Measurements from ENCODE around the gene TEKT3.

The TEKT3 gene

DNA sequence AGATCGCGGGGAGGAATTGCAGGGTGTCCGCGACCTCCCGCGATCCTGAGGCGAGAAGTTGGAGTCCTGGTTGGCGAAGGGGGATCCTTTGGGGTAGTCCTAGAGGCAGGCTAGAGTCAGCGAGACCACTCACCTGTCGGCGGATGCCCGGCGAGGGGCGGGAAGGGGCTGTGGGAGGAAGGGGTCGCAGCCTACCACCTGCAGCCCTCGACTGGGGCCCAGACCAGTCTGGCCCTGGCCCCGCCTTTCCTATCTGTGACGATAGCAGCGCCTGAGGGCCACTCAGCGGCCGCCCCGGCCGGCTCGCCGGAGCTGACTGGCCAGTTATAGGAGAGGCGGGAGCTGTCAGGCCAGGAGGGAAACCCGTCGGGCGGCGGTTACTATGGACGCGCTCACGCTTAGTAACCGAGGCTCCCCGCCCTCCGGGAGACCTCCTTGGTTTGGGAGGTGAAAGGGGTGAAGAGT is at the start of gene TEKT3:
Gene TEKT3, minus strand, starts transcription at position 213 of the 465 bp plus-strand sequence. CDS start 10,012 bp downstream, outside the sequence.
- DNase-seq, result peak; percentile 5

DNA sequence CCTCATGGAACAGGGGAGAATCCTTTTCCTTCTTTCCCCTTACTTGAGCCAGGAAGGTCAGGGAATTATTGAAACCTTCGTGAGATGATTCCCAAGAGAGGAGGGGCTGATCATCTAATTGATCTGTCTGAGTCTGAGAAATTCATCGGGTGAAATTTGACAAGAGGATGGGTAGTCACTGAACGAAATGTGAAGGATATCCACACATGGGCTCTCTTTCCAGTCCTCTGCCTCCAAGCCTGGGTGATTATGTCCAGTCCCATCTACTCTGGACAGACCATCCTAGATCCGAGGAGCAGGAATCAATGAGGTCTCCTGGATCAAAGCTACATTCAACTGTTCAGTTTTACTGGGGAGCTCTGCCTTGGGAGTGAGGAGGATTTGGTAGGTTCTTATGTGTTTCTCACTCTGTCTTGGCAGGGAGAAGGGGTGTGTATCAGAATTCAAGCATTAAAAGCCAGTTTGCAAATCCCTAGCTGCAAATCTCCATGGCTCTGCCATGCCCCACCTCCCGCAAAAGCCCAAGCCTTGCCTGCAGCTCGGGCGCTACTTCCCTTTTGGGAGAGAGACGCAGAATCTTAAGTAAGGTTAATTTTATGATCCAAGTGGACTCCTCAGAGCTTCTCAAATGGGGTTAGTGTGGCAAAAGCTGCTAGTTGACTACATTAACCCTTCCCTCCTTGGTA is 47.1 kb upstream of the TEKT3 start:
- no peak for DNase-seq

DNA sequence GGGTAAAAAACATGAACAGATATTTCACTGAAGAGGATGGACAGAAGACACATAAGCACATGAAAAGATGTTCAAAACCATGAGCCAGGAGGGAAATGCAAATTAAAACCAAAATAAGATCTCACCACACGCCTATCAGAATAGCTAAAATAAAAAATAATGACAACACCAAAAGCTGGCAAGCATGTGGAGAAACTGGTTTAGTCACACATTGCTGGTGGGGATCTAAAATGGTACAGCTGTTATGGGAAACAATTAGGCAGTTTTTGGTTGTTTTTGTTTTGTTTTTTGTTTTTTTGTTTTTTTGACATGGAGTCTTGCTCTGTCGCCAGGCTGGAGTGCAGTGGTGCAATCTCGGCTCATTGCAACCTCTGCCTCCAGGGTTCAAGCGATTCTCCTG is 44.7 kb upstream of the TEKT3 start:
- no peak for DNase-seq

DNA sequence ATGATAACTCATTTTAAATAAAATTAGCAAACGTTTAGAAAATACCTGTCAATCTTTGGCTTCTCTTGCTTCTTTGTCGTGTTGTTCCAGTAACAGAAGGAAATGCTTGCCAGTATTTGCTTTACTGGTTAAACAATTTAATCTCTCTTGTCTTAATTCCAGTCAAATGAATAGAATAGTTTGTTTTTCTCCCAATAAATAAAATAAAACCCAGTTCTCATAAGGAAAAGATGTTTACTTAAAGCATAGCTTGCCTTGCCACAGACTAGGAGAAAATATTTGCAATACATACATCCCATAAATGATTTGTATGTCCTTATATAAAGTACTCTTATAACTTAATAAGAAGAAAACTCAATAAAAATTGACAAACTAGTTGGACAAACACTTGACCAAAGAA is 43.9 kb upstream of the TEKT3 start:
- no peak for DNase-seq

DNA sequence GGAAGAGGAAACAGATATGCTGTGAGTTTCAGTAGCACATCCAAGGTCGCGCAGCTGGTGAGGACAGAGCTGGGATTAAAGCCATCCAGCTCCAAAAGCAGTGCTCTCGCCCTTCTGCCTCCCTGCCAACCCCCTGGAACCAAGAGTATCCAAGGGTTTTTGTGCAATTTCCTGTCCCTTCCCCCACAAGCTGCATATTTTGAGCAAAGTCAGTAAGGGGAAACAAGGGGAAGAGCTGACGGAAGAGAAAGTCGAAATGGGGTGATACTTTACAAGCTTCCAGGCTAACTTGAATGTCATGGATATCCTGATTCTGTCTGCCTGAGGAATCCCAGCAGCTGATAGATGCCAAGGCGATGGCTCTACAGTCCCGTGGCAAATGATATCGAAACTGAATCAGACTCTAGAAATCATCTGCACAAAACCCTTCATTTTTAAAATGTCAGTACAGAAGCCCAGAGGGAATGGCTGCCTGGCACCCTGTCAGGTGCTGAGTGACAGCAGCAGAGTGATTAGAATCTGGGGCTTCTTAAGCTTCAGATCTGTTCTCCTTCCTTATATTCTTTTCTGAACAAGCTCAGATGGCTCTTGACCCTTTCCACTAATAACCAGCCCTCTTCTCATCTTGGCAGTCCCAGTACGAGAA is 42.9 kb upstream of the TEKT3 start:
- no peak for DNase-seq

DNA sequence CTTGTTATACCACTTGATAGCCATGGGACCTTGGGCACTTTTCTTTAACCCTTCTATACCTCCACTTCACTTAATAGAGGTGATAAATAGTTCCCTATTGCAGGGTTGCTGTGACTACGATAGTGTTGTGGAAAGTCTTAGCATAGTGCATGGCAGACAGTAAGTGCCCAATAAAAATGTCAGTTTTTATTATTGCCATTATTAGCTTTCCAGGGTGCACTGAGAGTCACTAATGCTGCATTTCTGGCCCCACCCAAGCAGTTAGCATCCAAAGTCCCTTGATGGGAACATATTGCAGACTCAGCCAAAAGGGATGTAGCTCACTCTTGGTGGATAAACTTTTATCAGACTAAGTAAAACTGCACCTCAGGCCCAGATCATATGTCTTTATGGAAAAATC is 41.5 kb upstream of the TEKT3 start:
- no peak for DNase-seq

DNA sequence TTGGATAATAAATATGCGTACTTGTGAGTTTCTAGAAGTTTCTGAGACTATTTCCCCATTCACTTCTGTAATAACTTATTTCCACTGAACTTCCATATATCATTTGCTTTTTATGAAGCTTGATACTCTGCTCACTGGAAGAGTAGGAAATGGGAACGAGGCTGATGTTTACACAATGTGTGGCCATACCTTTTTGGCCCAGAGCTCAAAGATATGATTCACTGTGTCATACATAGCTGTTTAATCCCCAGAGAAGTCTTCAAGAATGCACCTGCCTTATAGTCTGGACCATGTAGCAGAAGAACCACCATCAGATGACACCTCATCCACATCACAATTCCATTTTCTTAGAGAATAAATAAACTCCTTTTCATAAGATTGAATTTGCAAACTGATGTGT is 40.3 kb upstream of the TEKT3 start:
- DNase-seq, result no peak

DNA sequence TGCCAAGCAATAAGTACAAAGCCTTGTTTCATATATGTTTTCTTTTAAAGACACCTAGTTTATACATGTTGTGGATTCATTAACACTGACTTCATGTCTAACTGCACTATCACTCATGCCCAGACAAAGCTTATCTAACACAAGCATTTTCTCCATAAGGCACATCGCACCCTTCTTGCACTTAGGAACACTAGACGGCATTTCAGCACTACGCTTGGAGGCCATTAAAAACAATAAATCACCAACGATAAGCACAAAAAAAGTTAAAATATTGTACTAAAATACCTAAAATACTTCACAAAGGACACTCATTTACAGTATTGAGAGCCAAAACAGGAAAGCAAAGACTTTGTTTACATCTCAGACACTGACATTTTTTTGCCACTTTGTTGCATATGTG is 39.0 kb upstream of the TEKT3 start:
- DNase-seq, result no peak

DNA sequence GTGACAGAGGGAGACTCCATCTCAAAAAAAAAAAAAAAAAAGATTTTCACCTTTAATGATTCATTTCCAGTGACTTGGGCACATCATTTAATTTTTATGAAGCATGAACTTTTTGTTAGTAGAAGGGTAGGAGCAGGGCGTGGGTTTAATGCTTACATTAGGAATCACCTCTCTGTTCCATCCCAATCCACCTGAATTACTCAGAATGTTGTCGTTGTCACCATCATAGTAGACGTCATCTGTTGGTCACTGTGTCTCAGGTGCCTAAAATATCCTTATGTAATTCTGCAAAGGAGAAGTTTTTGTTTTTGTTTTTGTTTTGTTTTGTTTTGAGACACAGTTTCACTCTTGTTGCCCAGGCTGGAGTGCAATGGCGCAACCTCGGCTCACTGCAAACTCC is 38.3 kb upstream of the TEKT3 start:
- DNase-seq, result no peak

DNA sequence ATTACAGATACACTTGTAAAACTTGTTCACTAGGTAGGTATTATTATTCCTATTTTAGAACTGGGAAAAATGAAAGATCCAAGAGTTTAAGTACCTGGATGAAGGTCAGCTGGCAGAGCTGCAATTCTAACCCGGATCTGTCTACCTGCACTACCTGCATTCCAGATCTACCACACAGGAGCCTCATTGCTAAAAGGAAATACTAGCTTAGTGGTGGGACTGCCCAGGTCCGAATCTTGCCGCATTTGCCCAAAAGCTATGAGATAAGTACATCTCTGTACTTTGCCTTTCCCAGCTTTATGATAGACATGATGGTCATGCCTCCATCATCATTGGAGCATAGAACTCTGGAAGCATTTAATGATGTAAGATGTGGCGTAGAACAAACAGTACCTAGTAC is 36.8 kb upstream of the TEKT3 start:
- DNase-seq, result no peak

DNA sequence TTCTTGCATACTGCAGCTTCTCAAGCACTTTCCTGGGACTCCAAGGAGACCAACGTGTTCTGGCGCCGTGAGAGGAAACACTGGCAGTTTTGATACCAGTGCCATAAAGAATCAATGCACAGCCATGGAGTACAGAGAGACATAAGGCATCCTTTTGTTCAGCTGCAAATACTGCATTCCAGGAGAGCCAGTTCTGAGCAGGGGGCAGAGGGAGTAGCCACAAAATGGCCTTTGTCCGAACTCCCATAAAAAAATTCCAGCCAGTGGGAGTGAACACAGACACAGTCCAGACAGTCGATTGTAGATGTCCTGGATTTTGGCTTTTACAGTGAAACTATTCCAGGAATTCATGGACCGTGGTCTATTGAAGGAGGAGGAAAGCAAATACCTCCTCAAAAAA is 36.2 kb upstream of the TEKT3 start:
- DNase-seq, result no peak

DNA sequence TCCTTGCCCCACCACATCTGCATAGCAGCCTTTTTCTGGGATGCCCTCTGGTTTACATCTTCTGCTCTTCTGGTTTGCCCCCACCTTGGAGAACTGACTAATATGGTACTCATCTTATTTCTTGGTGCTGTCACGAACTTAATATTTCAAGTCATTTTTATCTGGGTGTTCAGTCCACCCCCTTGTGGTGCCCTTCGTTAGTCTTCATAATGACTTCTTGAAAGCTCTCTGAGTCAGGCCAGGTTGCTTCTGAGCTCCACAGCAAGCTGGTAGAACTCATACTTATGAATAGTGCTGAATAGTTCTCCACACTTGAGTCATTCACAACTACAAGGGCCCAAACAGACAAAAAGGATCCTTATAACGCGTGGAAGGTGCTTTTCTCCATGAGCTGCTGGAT is 35.8 kb upstream of the TEKT3 start:
- DNase-seq, result no peak

DNA sequence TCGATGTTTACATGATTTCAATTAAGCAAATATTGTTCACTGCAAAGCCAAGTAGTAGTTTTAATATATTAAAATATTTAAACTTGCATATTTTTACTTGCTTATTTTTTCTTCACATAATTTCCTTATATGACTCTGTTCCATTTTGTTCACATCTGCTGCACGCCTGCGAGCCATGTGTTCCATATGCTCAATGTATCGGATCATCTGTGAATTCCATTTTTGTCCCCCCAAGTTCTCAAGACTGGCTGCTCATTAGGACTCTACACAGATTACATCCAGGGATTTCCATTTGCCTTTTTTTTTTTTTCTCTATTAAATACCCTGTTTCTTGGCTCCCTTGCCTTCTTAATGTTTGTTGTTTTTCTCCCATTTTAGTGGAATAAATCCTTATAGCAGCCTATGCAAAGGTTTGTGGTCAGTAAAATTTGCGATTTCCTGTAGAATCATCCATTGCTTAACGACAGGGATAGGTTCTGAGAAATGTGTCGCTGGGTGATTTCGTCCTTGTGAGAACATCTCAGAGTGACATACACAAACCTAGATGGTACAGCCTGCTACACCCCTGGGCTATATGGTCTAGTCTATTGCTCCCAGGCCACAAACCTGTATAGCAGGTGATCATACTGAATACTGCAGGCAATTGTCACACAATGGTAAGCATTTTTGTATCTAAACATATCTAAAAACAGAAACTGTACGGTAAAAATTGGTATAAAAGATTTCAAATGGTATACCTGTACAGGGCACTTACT is 30.2 kb upstream of the TEKT3 start:
- no peak for DNase-seq

DNA sequence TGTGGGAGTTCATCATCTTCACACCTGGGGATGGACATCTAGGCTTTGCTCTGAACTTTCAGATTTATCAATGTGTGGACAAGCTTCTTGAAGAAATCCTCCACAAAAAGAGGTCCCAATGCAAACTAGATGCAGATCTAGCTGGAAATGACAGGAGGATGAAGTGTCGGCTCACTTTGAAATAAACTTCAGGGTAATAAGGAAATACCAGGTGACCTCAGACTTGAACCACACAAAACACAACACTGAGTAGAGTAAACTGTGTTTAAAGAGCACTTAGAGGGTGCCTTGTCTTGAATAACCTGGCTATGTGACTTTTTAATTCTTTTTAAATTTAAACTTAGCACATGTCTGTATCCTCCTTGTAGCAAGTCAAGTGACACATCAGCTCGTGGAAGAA is 27.2 kb upstream of the TEKT3 start:
- no peak for DNase-seq

DNA sequence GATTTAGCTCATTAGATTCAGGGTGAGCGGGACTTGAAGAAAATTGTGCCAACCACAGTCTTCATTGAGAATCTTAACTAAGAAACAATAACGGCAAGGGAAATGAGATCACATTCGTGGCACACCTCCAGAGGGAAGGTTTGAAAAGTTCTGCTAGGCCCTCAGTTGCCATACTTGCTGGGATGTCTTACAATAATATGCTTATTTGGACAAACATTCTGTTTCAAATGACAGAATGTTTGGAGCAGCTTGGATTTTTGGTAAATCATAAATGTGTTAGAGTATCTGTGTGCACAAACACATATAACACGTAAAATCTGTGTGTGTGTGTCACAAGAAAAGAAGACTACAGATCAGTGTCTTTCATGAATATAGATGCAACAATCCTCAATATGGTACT is 24.6 kb upstream of the TEKT3 start:
- no peak for DNase-seq

DNA sequence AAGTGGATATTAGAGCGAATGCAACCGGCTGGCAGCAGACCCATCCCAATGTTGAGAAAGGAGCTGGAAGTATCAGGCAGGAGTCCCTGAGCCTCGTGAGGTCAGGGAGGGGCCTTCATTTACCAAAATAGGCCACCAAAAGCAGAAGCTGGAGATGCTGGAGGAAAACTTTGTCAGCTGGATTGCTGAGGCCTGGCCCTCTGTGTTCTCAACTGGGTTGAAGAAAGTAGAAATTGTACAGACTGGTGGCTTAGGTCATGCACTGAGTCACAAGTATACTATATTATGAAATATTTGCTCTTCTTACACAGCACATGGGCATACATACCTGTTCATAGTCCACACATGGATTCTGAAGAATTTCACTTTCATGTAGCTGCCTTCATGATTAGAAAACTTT is 23.2 kb upstream of the TEKT3 start:
- no peak for DNase-seq

DNA sequence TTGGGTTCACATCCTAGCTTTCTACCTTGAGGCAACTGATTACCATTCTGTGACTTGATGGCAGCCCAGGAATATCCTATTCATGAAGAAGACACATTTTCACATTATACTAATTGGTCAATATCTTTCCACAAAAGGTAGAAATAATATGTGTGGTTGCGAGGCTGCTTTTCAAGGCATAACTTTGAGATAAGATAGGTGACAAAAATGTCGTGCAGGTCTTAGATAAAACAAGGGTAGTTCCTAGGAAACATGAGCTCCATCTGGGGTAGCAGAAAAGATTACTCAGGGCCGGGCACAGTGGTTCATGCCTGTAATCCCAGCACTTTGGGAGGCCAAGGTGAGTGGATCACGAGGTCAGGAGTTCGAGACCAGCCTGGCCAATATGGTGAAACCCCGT is 22.3 kb upstream of the TEKT3 start:
- no peak for DNase-seq

DNA sequence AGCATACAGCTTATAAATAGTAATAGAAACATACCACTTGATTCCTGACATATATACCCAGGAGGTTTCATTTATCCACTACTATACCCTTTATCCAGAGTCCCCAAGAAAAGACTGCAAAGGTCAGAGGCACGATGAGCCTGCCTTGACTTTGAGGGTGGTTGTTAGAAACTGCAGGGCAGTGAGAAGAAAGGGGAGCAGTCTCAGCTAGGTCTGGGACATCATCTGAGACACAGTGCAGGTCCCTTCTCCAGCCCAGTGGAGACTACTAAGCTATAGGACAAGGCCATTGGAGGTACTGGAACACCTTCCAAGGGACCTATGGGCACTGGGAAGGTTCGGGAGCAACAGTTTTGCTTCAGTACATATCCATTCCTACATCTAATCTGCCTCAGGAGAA is 20.2 kb upstream of the TEKT3 start:
- no peak for DNase-seq

DNA sequence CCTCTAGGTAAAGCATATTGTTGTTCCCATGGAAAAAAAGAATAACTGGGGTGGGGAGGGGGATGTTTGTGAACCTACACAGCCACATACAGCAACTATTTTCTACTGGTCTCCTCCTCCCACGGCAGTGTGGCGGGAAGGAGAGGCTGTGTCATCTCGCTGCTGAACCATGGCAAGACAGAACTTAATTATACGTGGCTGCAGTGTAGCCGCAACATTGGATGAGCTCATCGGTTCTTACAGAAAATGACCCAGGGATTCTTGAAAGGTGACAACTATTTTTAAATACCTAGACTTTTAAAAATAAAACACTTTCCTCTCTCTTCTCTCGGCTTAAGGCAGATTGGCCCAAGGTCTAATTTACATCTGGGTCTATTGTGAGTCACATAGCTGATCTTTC is 19.8 kb upstream of the TEKT3 start:
- DNase-seq, result no peak

DNA sequence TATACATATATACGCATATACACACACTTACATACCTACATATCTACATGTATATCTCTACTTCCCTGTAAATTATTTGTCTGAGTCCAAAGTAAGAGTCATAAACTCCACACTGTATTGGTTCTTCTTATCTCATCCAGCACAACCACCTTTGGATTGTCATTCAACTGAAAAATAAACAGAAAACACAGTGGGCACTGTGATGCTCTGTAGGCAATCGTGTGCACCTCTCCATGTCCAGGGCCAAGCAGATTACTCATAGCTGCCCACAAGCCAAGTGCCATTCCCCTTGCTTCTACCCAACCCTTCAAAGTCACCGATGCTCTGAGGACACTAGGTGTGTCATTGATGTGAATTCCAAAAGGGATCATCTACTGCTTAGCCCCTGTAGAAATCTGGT is 12.9 kb upstream of the TEKT3 start:
- no peak for DNase-seq

DNA sequence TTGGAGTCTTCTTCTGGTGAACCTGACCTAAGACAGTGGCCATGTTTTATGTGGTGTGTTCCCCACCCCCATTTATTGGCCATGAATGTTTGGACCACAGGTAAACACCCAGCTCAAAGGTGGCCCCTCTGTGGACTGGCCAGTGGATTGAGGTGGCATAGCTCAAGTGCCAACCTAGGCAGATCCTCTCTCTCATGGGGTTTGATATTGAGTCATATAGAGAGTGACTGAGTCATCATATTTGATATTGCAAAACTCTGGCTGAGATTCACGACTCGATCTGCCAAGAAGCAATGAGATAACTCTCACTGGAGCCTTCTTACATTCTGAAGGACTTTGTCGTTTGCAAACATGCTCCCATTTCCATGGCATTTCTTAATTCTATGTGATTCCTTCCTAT is 10.5 kb upstream of the TEKT3 start:
- no peak for DNase-seq

DNA sequence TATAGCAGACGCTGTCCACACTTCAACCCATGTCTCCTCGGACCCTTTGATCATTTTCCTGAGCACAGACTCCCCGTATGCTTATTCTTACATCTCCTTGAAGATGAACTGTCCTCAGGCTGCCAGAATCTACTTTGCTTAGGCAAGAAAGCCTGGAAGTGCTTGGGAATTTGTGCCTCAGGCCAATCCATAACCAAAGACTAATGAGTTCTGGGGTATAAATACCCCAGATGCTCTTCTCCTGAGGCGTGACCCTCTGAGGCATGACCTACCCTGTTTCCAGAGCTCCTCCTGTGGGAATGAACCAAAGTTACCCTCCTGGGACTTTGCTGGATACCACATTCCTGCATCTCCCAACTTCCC is 10.1 kb upstream of the TEKT3 start:
- DNase-seq, result no peak

DNA sequence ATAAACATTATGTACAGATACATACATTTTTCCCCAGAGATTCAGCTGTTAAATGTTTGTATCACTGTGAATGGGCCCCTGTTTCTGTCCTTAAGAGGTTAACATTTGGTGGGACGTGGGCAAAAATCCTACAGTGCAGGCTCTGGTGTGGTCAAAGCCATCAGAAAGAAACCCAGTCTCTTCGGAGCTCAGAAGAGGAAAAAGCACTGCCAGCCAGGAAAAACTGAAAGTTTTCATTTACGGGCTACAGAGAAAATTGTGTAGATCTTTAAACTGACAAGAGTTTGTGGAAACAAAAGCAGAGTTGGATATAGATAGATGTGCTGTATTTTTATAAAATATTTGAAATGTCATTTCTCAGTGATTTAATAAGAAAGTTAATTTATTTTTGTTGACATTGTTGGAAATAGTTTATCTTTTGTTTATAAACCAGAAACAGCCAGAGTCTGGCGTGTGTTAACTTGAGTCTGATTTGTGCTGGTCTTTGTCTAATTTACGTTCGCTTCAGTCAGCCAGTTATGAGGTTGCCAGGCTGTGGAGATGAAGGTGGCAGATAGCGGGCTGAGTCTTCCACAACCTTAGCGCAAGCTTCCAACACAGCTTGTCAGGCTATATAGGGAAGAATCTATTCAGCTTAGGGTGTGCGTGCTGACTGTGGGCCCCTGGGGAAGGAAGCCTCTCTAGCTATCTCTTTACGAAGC is 9.5 kb upstream of the TEKT3 start:
- DNase-seq, result no peak

DNA sequence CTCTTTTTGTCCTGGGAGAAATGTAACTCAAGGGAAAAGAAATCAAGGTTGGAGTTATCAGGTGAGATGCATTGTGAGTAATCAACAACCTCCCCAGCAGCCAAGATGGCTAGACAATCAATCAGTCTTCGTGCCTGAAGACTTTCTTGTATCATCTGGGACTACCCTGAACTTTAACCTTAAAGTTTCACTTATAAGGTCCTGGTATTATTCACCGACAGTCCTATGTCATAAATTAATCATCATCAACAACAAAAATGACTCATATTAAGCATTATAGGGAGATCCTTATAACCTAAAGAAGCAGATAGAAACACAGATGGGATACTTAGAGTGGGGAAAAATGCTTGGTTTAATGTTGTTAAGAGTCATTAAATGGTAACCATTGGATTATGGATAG is 7.7 kb upstream of the TEKT3 start:
- no peak for DNase-seq
